ENCODE measurements around the gene CDHR1.

Gene CDHR1

DNA sequence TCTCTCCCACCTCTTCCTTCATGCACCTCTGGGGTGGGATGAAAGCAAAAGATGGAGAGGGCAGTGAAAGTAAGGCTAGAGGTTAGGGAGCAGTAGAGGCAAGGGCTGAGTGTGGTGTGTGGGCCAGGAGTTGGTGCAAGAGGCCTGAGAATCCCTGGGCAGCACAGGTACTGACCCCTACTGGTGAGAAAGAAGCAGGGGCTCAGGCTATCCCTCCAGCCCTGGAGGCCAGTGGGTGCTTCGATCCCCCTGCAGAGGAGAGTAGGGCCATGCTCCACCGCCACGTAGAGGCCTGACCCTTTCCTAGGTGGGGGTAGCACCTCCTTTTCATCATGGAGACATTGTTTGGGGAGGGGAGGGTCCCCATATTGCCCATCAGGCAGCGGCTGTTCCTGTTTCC lies 9.8 kb downstream of the CDHR1 start:
- no peak overlapping the region for H3K4me3 ChIP-seq (replicated peaks in 1 of 2; ENCODE audit: low read depth in 2 of 2, low read length in 2 of 2)
- no peak for DNase-seq (ENCODE audit: low read depth in 2 of 2)
- peak; percentile 25 for TF ChIP-seq CTCF (IDR thresholded peaks at IDR 0.05; ENCODE audit: low read depth, low read length)

GRCh38 chr10:84204610-84205009 lies 10.3 kb downstream of the CDHR1 start:
- DNase-seq (ENCODE audit: low read depth in 2 of 2) = no peak
- H3K4me3 ChIP-seq (replicated peaks in 1 of 2; ENCODE audit: low read depth in 2 of 2, low read length in 2 of 2) = no peak overlapping the region
- TF ChIP-seq CTCF (IDR thresholded peaks at IDR 0.05; ENCODE audit: low read depth, low read length) = no peak

- H3K4me3 ChIP-seq (replicated peaks in 1 of 2; ENCODE audit: low read depth in 2 of 2, low read length in 2 of 2) = no peak overlapping the region
- peak; percentile 47 to 54 for DNase-seq (ENCODE audit: low read depth in 2 of 2)
- peak; percentile 89 for TF ChIP-seq CTCF (IDR thresholded peaks at IDR 0.05; ENCODE audit: low read depth, low read length)
Measured at GRCh38 chr10:84205049-84205852, 10.9 kb downstream of the CDHR1 start.

- no peak for TF ChIP-seq CTCF (IDR thresholded peaks at IDR 0.05; ENCODE audit: low read depth, low read length)
- no peak overlapping the region for H3K4me3 ChIP-seq (replicated peaks in 1 of 2; ENCODE audit: low read depth in 2 of 2, low read length in 2 of 2)
- no peak for DNase-seq (ENCODE audit: low read depth in 2 of 2)
Measured at GRCh38 chr10:84205853-84206525, 11.7 kb downstream of the CDHR1 start.

- no peak overlapping the region for H3K4me3 ChIP-seq (replicated peaks in 1 of 2; ENCODE audit: low read depth in 2 of 2, low read length in 2 of 2)
- no peak for TF ChIP-seq CTCF (IDR thresholded peaks at IDR 0.05; ENCODE audit: low read depth, low read length)
- no peak for DNase-seq (ENCODE audit: low read depth in 2 of 2)
Measured at GRCh38 chr10:84208023-84208422, 13.7 kb downstream of the CDHR1 start.

- no peak for DNase-seq (ENCODE audit: low read depth in 2 of 2)
- H3K4me3 ChIP-seq (replicated peaks in 1 of 2; ENCODE audit: low read depth in 2 of 2, low read length in 2 of 2) = no peak overlapping the region
- no peak for TF ChIP-seq CTCF (IDR thresholded peaks at IDR 0.05; ENCODE audit: low read depth, low read length)
Measured at GRCh38 chr10:84211566-84211965, 17.2 kb downstream of the CDHR1 start.
